Measurements from ENCODE around the gene SERPINE2. TPM values are rescaled to one million over a fixed set of nuclear protein-coding genes. Genes with fewer than 3 reads are reported as not detected.

SERPINE2 gene
- total and polyA plus RNA-seq, 2 experiments from 2014 or later: 18.3 to 44.3 TPM

DNA sequence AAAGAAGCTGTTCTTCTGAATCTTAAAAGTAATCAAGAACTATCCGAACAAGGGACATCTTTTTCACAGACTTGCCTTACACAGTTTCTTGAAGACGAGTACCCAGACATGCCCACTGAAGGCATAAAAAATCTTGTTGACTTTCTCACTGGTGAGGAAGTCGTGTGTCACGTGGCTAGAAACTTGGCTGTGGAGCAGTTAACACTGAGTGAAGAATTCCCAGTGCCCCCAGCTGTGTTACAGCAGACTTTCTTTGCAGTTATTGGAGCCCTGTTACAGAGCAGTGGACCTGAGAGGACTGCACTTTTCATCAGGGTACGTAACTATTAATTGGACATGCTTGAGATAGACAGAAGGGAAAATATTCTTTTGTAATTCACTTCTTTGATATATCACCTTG is 79.4 kb downstream of the SERPINE2 start:
- no peak overlapping the region for H3K4me3 ChIP-seq
- no peaks in the 10 kb centered on the region for H3K27me3 ChIP-seq

DNA sequence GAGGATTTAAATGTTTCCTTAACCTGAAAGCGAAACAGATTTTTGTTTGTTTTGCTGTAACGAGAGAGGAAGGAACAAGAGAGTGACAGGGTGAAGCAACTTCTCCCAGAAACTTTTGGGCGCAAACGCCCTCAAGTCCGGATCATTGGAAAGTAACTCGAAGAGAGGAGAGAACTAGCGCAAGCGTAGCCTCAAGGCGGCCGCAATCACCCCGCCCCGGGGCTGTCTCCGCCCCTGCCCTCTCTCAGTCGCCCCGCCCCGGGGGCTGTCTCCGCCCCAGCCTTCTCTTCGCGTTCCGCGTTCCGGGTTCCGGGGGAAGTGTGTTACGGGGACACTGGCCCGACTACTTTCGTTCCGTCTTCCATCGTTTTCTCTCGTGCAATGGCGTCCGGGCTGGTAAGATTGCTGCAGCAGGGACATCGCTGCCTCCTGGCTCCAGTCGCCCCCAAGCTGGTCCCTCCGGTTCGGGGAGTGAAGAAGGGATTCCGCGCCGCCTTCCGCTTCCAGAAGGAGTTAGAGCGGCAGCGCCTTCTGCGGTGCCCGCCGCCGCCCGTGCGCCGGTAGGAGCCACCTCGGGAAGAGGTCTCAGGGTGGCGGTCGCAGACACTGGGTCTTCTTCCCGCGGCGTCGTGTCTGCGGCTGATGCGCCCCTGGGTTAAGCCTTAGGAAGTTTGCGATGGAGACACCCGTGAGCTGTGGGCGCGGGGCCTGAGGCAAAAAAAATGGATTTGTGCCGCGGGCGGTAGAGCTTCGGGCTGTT is 81.8 kb downstream of the SERPINE2 start, which contains the start of gene MRPL44:
Gene MRPL44 (plus strand): TSS at position 372 of the 760 bp plus-strand sequence. CDS start 10 bp downstream, at position 382.
- no peaks in the 10 kb centered on the region for H3K9me3 ChIP-seq (ENCODE audit: low read depth)
- H3K27me3 ChIP-seq: no peaks in the 10 kb centered on the region
- peaks cover 15% of the 10 kb centered on the region for H3K4me1 ChIP-seq (ENCODE audit: low read depth)
- TF ChIP-seq CTCF (IDR thresholded peaks at IDR 0.05; ENCODE audit: low read depth, low read length): no peak
- no peaks in the 10 kb centered on the region for H3K36me3 ChIP-seq
- peak; percentile 97 to 98 for DNase-seq (ENCODE audit: low read depth in 1 of 2, low spot score in 1 of 2)
- peak within 1 kb of the TSS; percentile 85 for H3K27ac ChIP-seq
- peak within 1 kb of the TSS; percentile 74 for H3K4me3 ChIP-seq

More for the DNA sequence above, 79.4 kb downstream of the SERPINE2 start:
- Histone ChIP-seq H3K36me3 (peaks cover 9% of the 10 kb centered on the region), H3K9me3 (ENCODE audit: low read depth) (no peaks in the 10 kb centered on the region), H3K27ac (no peak overlapping the region), H3K4me1 (ENCODE audit: low read depth) (peaks cover 15% of the 10 kb centered on the region)
- TF ChIP-seq CTCF (IDR thresholded peaks at IDR 0.05; ENCODE audit: low read depth, low read length): no peak
- DNase-seq (ENCODE audit: low read depth in 1 of 2, low spot score in 1 of 2): peak in 1 of 2 donors; percentile 72

- DNase-seq (ENCODE audit: low read depth in 1 of 2, low spot score in 1 of 2): no peak
- Histone ChIP-seq H3K4me3 (no peak overlapping the region), H3K27ac (no peak overlapping the region), H3K9me3 (ENCODE audit: low read depth) (no peaks in the 10 kb centered on the region), H3K4me1 (ENCODE audit: low read depth) (peaks cover 15% of the 10 kb centered on the region), H3K27me3 (no peaks in the 10 kb centered on the region), H3K36me3 (no peaks in the 10 kb centered on the region)
- no peak for TF ChIP-seq CTCF (IDR thresholded peaks at IDR 0.05; ENCODE audit: low read depth, low read length)
Observed at GRCh38 chr2:223956300-223956699, 82.8 kb downstream of the SERPINE2 start.

- DNase-seq (ENCODE audit: low read depth in 1 of 2, low spot score in 1 of 2): peak in 1 of 2 donors; percentile 84
- TF ChIP-seq CTCF (IDR thresholded peaks at IDR 0.05; ENCODE audit: low read depth, low read length): no peak
- H3K4me1 ChIP-seq (ENCODE audit: low read depth): peaks cover 15% of the 10 kb centered on the region
Observed at GRCh38 chr2:223954401-223954800, 84.7 kb downstream of the SERPINE2 start.

GRCh38 chr2:223952280-223952968 is 86.7 kb downstream of the SERPINE2 start:
- DNase-seq (ENCODE audit: low read depth in 1 of 2, low spot score in 1 of 2): no peak
- peaks cover 4% of the 10 kb centered on the region for H3K4me1 ChIP-seq (ENCODE audit: low read depth)
- H3K9me3 ChIP-seq (ENCODE audit: low read depth): no peaks in the 10 kb centered on the region
- no peaks in the 10 kb centered on the region for H3K36me3 ChIP-seq
- no peak for TF ChIP-seq CTCF (IDR thresholded peaks at IDR 0.05; ENCODE audit: low read depth, low read length)
- H3K27ac ChIP-seq: no peak overlapping the region
- H3K4me3 ChIP-seq: no peak overlapping the region
- H3K27me3 ChIP-seq: no peaks in the 10 kb centered on the region

More at GRCh38 chr2:223954401-223954800, 84.7 kb downstream of the SERPINE2 start:
- no peaks in the 10 kb centered on the region for H3K9me3 ChIP-seq (ENCODE audit: low read depth)
- H3K36me3 ChIP-seq: no peaks in the 10 kb centered on the region
- H3K27me3 ChIP-seq: no peaks in the 10 kb centered on the region
- H3K4me3 ChIP-seq: no peak overlapping the region
- H3K27ac ChIP-seq: no peak overlapping the region
